COLO829 (cell line): ENCODE data around the gene CDH5.
"Not testable (repeated sequence)": the region's sequence is repeated elsewhere in the genome, so short reads cannot be mapped to it uniquely, and the experiment has no call there.

Source experiments
- DNase-seq: peaks from one replicate; pipeline ENCODE4 v3.0.0; 2012; ENCODE audit warnings: low spot score

The CDH5 gene

GRCh38 chr16:66366433-66367299, at the start of gene CDH5:
CDH5 (plus strand) TSS chr16:66366691; CDS start chr16:66379338, 12,647 bp downstream.
- DNase-seq: no peak

- no peak for DNase-seq
These were observed 48.0 kb upstream of the CDH5 start for GRCh38 chr16:66318505-66318904.

- no peak for DNase-seq
These were observed 45.7 kb upstream of the CDH5 start for GRCh38 chr16:66320774-66321173.

GRCh38 chr16:66322174-66322573, 44.3 kb upstream of the CDH5 start:
- no peak for DNase-seq

GRCh38 chr16:66324815-66325515, 41.5 kb upstream of the CDH5 start:
- peak; percentile 8 for DNase-seq

GRCh38 chr16:66325717-66326376, 40.6 kb upstream of the CDH5 start:
- DNase-seq: no peak

GRCh38 chr16:66326991-66327513, 39.4 kb upstream of the CDH5 start:
- no peak for DNase-seq

GRCh38 chr16:66328282-66328681, 38.2 kb upstream of the CDH5 start:
- DNase-seq: no peak

GRCh38 chr16:66331464-66331863, 35.0 kb upstream of the CDH5 start:
- DNase-seq: not testable (repeated sequence)

GRCh38 chr16:66332634-66333610, 33.6 kb upstream of the CDH5 start:
- DNase-seq: no peak

GRCh38 chr16:66334853-66335574, 31.5 kb upstream of the CDH5 start:
- DNase-seq: no peak

GRCh38 chr16:66335704-66336329, 30.7 kb upstream of the CDH5 start:
- peak; percentile 29 for DNase-seq

GRCh38 chr16:66337463-66338188, 28.9 kb upstream of the CDH5 start:
- DNase-seq: no peak

- peak; percentile 50 for DNase-seq
These were observed 24.1 kb upstream of the CDH5 start for GRCh38 chr16:66342294-66342900.

GRCh38 chr16:66344533-66345145, 21.9 kb upstream of the CDH5 start:
- DNase-seq: no peak

GRCh38 chr16:66346221-66346620, 20.3 kb upstream of the CDH5 start:
- no peak for DNase-seq

- DNase-seq: no peak
These were observed 14.2 kb upstream of the CDH5 start for GRCh38 chr16:66352304-66352703.

- DNase-seq: no peak
These were observed 13.4 kb upstream of the CDH5 start for GRCh38 chr16:66353055-66353454.
